HG03066 (cell line): ENCODE data around the gene ADAM11.

ENCODE experiments used
- ATAC-seq: cut with Tn5 transposase; IDR thresholded peaks from one replicate; pipeline ENCODE4 v1.9.1; 2021; ENCODE audit warnings: low read depth; ENCODE audit not compliant: unreplicated experiment

Gene ADAM11

GRCh38 chr17:44757045-44757917 is 1.5 kb upstream of the ADAM11 start:
- no peak for ATAC-seq

GRCh38 chr17:44757918-44758413 is 822 bp upstream of the ADAM11 start:
- no peak for ATAC-seq

GRCh38 chr17:44759086-44759915 is 513 bp downstream of the ADAM11 start:
- ATAC-seq: no peak

- ATAC-seq: no peak
Measured at GRCh38 chr17:44759916-44760243, 1.1 kb downstream of the ADAM11 start.

GRCh38 chr17:44760474-44761308 is 1.9 kb downstream of the ADAM11 start:
- ATAC-seq: no peak

- no peak for ATAC-seq
Measured at GRCh38 chr17:44761932-44762810, 3.4 kb downstream of the ADAM11 start.

GRCh38 chr17:44763170-44763569 is 4.4 kb downstream of the ADAM11 start:
- ATAC-seq: no peak

GRCh38 chr17:44765965-44766364 is 7.2 kb downstream of the ADAM11 start:
- ATAC-seq: no peak

GRCh38 chr17:44766409-44767038 is 7.7 kb downstream of the ADAM11 start:
- ATAC-seq: no peak

- ATAC-seq: no peak
Measured at GRCh38 chr17:44767493-44767892, 8.7 kb downstream of the ADAM11 start.

- ATAC-seq: no peak
Measured at GRCh38 chr17:44768505-44769142, 9.8 kb downstream of the ADAM11 start.

- no peak for ATAC-seq
Measured at GRCh38 chr17:44769230-44769629, 10.4 kb downstream of the ADAM11 start.

- ATAC-seq: no peak
Measured at GRCh38 chr17:44769647-44770084, 10.9 kb downstream of the ADAM11 start.

- ATAC-seq: no peak
Measured at GRCh38 chr17:44770166-44770925, 11.6 kb downstream of the ADAM11 start.

GRCh38 chr17:44772308-44773045 is 13.7 kb downstream of the ADAM11 start:
- no peak for ATAC-seq

- no peak for ATAC-seq
Measured at GRCh38 chr17:44773140-44773539, 14.4 kb downstream of the ADAM11 start.
